WTC11 (cell line): ENCODE measurements around the gene CD226.

Experiments
- ATF6 ChIP-seq: sonication (generic); formaldehyde crosslinking; IDR thresholded peaks from 2 replicates; pipeline ENCODE4 v1.8.1; 2023; ENCODE audit warnings: mild to moderate bottlenecking, missing genetic modification reagents
- CTCF ChIP-seq: fragments of 200-600 bp; IDR thresholded peaks from 2 replicates; pipeline ENCODE4 v1.8.0; 2022; ENCODE audit warnings: antibody characterized with exemption
- PRDM15 ChIP-seq: sonication (generic); formaldehyde crosslinking; IDR thresholded peaks from 2 replicates; pipeline ENCODE4 v1.8.0; 2022; ENCODE audit warnings: missing genetic modification reagents

GRCh38 chr18:69838003-69838402, 109.7 kb downstream of the CD226 start:
- TF ChIP-seq PRDM15 (CRISPR knock-in tag): no peak
- no peak for TF ChIP-seq CTCF
- no peak for TF ChIP-seq ATF6 (CRISPR knock-in tag)
